Left kidney (tissue), 2 donors: ENCODE data around the gene P3H3. TPM values are rescaled to one million over a fixed set of nuclear protein-coding genes. Genes with fewer than 3 reads are reported as not detected.
"Not testable (repeated sequence)": the region's sequence is repeated elsewhere in the genome, so short reads cannot be mapped to it uniquely, and the experiment has no call there.

Experiments
- DNase-seq: peaks from one replicate; pipeline ENCODE4 v3.0.0-alpha.2; 2013
- polyA plus RNA-seq: library from polyadenylated mRNA; unstranded; fragments of 120-200 nt; gene quantifications from one replicate; pipeline ENCODE4 v1.2.1, GENCODE V29; 2013; ENCODE audit not compliant: insufficient read length

The P3H3 gene
- polyA plus RNA-seq, 1 donor = 29.9 TPM

DNA sequence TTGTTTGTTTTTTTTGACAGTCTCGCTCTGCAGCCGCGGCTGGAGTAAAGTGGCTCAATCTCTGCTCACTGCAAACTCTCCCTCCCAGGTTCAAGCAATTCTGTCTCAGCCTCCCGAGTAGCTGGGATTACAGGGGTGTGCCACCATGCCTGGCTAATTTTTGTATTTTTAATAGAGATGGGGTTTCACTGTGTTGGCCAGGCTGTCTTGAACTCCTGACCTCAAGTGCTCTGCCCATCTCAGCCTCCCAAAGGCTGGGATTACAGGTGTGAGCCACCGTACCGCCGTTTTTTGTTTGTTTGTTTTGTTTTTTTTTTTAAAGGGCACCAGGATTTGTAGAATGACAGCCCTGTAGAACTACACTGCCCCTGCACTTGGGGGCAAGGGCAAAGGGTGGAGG, 60.6 kb downstream of the P3H3 start:
- not testable (repeated sequence) for DNase-seq

Other genes with a start within 250 kb of the P3H3 start
- gene CHD4, start 221.0 kb upstream of the P3H3 start, polyA plus RNA-seq = 328 TPM
- 0.91 TPM for gene LPAR5, start 192.4 kb upstream of the P3H3 start, polyA plus RNA-seq
- 6.0 TPM for gene ACRBP, start 181.0 kb upstream of the P3H3 start, polyA plus RNA-seq
- 109 TPM for gene ING4, start 165.3 kb upstream of the P3H3 start, polyA plus RNA-seq
- 98.0 TPM for gene ZNF384, start 139.0 kb upstream of the P3H3 start, polyA plus RNA-seq
- 12.1 TPM for gene PIANP, start 127.6 kb upstream of the P3H3 start, polyA plus RNA-seq
- gene COPS7A, start 104.4 kb upstream of the P3H3 start, polyA plus RNA-seq = 61.9 TPM
- 187 TPM for gene MLF2, start 75.3 kb upstream of the P3H3 start, polyA plus RNA-seq
- gene PTMS, start 62.0 kb upstream of the P3H3 start, polyA plus RNA-seq = 460 TPM
- 1.9 TPM for gene LAG3, start 55.9 kb upstream of the P3H3 start, polyA plus RNA-seq
- gene CD4, start 38.9 kb upstream of the P3H3 start, polyA plus RNA-seq = 25.5 TPM
- gene GPR162, start 6.6 kb upstream of the P3H3 start, polyA plus RNA-seq = 25.8 TPM
- gene GNB3, start 12.5 kb downstream of the P3H3 start, polyA plus RNA-seq = 13.3 TPM
- 42.7 TPM for gene CDCA3, start 22.9 kb downstream of the P3H3 start, polyA plus RNA-seq
- 58.3 TPM for gene USP5, start 23.7 kb downstream of the P3H3 start, polyA plus RNA-seq
- gene TPI1, start 39.1 kb downstream of the P3H3 start, polyA plus RNA-seq = 515 TPM
- 9.2 TPM for gene SPSB2, start 44.9 kb downstream of the P3H3 start, polyA plus RNA-seq
- 20.2 TPM for gene LRRC23, start 76.4 kb downstream of the P3H3 start, polyA plus RNA-seq
- 14.8 TPM for gene ENO2, start 86.2 kb downstream of the P3H3 start, polyA plus RNA-seq
- gene ATN1, start 99.6 kb downstream of the P3H3 start, polyA plus RNA-seq = 109 TPM
- not detected for gene RNU7-1, start 115.4 kb downstream of the P3H3 start, polyA plus RNA-seq
- gene C12orf57, start 115.6 kb downstream of the P3H3 start, polyA plus RNA-seq = 118 TPM
- gene PTPN6, start 122.9 kb downstream of the P3H3 start, polyA plus RNA-seq = 21.9 TPM
- 236 TPM for gene PHB2, start 142.3 kb downstream of the P3H3 start, polyA plus RNA-seq
- gene EMG1, start 142.5 kb downstream of the P3H3 start, polyA plus RNA-seq = 51.1 TPM
- 80.7 TPM for gene LPCAT3, start 190.1 kb downstream of the P3H3 start, polyA plus RNA-seq
- 53.5 TPM for gene C1S, start 232.3 kb downstream of the P3H3 start, polyA plus RNA-seq